ENCODE data around the gene CYFIP1. TPM values are rescaled to one million over a fixed set of nuclear protein-coding genes. Genes with fewer than 3 reads are reported as not detected.
A peak's percentile ranks its signal among the peaks of the same experiment; 100 is the strongest.

The CYFIP1 gene
- total and polyA plus RNA-seq, 2 of the 13 experiments (the other 11 are each of a cell fraction or from before 2014, with no cell fraction given): 38.1 to 58.3 TPM

GRCh38 chr15:22980189-22981050, at the start of gene CYFIP1 (continued):
- TF ChIP-seq ZNF460 (CRISPR knock-in tag; IDR thresholded peaks at IDR 0.05; ENCODE audit: borderline replicate concordance) (no peak), NR2F2 (IDR thresholded peaks at IDR 0.05; ENCODE audit: borderline replicate concordance, low read depth) (no peak), ZNF83 (CRISPR knock-in tag; IDR thresholded peaks at IDR 0.05; ENCODE audit: borderline replicate concordance) (no peak; the same call in 1 of the 2 replicates), YY1 (IDR thresholded peaks at IDR 0.05; ENCODE audit: insufficient read depth, insufficient replicate concordance, low read depth, low read length) (no peak), ZSCAN29 (CRISPR knock-in tag; conservative IDR thresholded peaks at IDR 0.05) (no peak), HDAC1 (CRISPR knock-in tag; IDR thresholded peaks at IDR 0.05) (peak; percentile 71), ZNF18 (CRISPR knock-in tag; IDR thresholded peaks at IDR 0.05; ENCODE audit: insufficient replicate concordance) (peak; percentile 36), ZNF382 (CRISPR knock-in tag; IDR thresholded peaks at IDR 0.05; ENCODE audit: borderline replicate concordance) (no peak), NFIB (CRISPR knock-in tag; IDR thresholded peaks at IDR 0.05; ENCODE audit: borderline replicate concordance) (no peak), MXI1 (IDR thresholded peaks at IDR 0.05; ENCODE audit: borderline replicate concordance, low read depth, low read length) (peak; percentile 41; the same call in 1 of the 3 replicates), ZXDC (CRISPR knock-in tag; IDR thresholded peaks at IDR 0.05) (peak; percentile 37; the same call in 1 of the 2 replicates), FOXO1 (CRISPR knock-in tag; IDR thresholded peaks at IDR 0.05) (no peak), ARID4A (CRISPR knock-in tag; IDR thresholded peaks at IDR 0.05; ENCODE audit: borderline replicate concordance) (peak; percentile 81), ZNF292 (CRISPR knock-in tag; IDR thresholded peaks at IDR 0.05; ENCODE audit: borderline replicate concordance, low read depth) (no peak)
